Occipital lobe (tissue), 2 donors: ENCODE data around the gene FAM221A. TPM values are rescaled to one million over a fixed set of nuclear protein-coding genes. Genes with fewer than 3 reads are reported as not detected.
"Not testable (repeated sequence)": the region's sequence is repeated elsewhere in the genome, so short reads cannot be mapped to it uniquely, and the experiment has no call there.

Experiments used
- DNase-seq: peaks from one replicate; lab custom pipeline; 2025; lab: John Stamatoyannopoulos, UW
- total RNA-seq: library from RNA; depleted of rRNA; stranded (reverse); fragments of >200 nt; gene quantifications from one replicate; pipeline ENCODE4 v1.2.3, GENCODE V29; 2014

FAM221A gene
- 16.4 TPM for total RNA-seq

- DNase-seq, result peak; percentile 84
Observed at GRCh38 chr7:23679898-23680413, at the start of gene FAM221A. FAM221A (plus strand) TSS chr7:23680199; CDS start chr7:23680219, 20 bp downstream.

- no peak for DNase-seq
Observed at GRCh38 chr7:23633417-23633816, 46.6 kb upstream of the FAM221A start.

- no peak for DNase-seq
Observed at GRCh38 chr7:23645822-23646221, 34.2 kb upstream of the FAM221A start.

- DNase-seq, result no peak
Observed at GRCh38 chr7:23653942-23654341, 26.1 kb upstream of the FAM221A start.

- no peak for DNase-seq
Observed at GRCh38 chr7:23654508-23654907, 25.5 kb upstream of the FAM221A start.

GRCh38 chr7:23655433-23655832 is 24.6 kb upstream of the FAM221A start:
- DNase-seq, result no peak

GRCh38 chr7:23658831-23659427 is 21.1 kb upstream of the FAM221A start:
- DNase-seq, result no peak

- DNase-seq, result no peak
Observed at GRCh38 chr7:23661385-23661784, 18.6 kb upstream of the FAM221A start.

- DNase-seq, result no peak
Observed at GRCh38 chr7:23662124-23662983, 17.6 kb upstream of the FAM221A start.

- no peak for DNase-seq
Observed at GRCh38 chr7:23662984-23663313, 17.1 kb upstream of the FAM221A start.

GRCh38 chr7:23664122-23664521 is 15.9 kb upstream of the FAM221A start:
- DNase-seq, result no peak

- DNase-seq, result no peak
Observed at GRCh38 chr7:23672033-23672432, 8.0 kb upstream of the FAM221A start.

GRCh38 chr7:23680414-23681405 is 711 bp downstream of the FAM221A start:
- DNase-seq, result peak; percentile 56

- DNase-seq, result not testable (repeated sequence)
Observed at GRCh38 chr7:23684041-23684440, 4.0 kb downstream of the FAM221A start.

- no peak for DNase-seq
Observed at GRCh38 chr7:23685731-23686130, 5.7 kb downstream of the FAM221A start.

GRCh38 chr7:23687011-23687410 is 7.0 kb downstream of the FAM221A start:
- no peak for DNase-seq

- DNase-seq, result no peak
Observed at GRCh38 chr7:23689165-23689564, 9.2 kb downstream of the FAM221A start.

- no peak for DNase-seq
Observed at GRCh38 chr7:23691320-23691719, 11.3 kb downstream of the FAM221A start.

- no peak for DNase-seq
Observed at GRCh38 chr7:23693224-23693623, 13.2 kb downstream of the FAM221A start.

GRCh38 chr7:23696916-23697441 is 17.0 kb downstream of the FAM221A start:
- no peak for DNase-seq

GRCh38 chr7:23698822-23699221 is 18.8 kb downstream of the FAM221A start:
- DNase-seq, result no peak
